Mucosa of descending colon (tissue), 3 donors: ENCODE measurements around the gene MRLN. TPM values are rescaled to one million over a fixed set of nuclear protein-coding genes. Genes with fewer than 3 reads are reported as not detected.
"Not testable (repeated sequence)": the region's sequence is repeated elsewhere in the genome, so short reads cannot be mapped to it uniquely, and the experiment has no call there.

Experiments
- ATAC-seq: fragments of 200-7000 bp; cut with Tn5 transposase; one replicate; pipeline ENCODE4 v1.9.1; 2020; ENCODE audit warnings: mild to moderate bottlenecking, moderate library complexity
- DNase-seq, 3 donors: peaks; one replicate each; pipeline ENCODE4 v3.0.0-alpha.2; 2020
- H3K36me3 ChIP-seq: fragments of 200-600 bp; one replicate; pipeline ENCODE4 v1.8.0; 2021; ENCODE audit warnings: low read depth, mild to moderate bottlenecking
- H3K4me1 ChIP-seq: fragments of 200-600 bp; one replicate; pipeline ENCODE4 v1.8.0; 2021; ENCODE audit warnings: low read depth, mild to moderate bottlenecking
- H3K4me3 ChIP-seq: fragments of 200-600 bp; one replicate; pipeline ENCODE4 v1.8.0; 2021; ENCODE audit warnings: mild to moderate bottlenecking
- H3K9me3 ChIP-seq: fragments of 200-600 bp; one replicate; pipeline ENCODE4 v1.8.0; 2021; ENCODE audit warnings: mild to moderate bottlenecking
- CTCF ChIP-seq: fragments of 200-600 bp; IDR thresholded peaks from one replicate; pipeline ENCODE4 v1.8.0; 2022; ENCODE audit warnings: antibody characterized with exemption, mild to moderate bottlenecking
- intact Hi-C, 2 donors: fragments of 100-400 bp; cut with DNase I in 1 of 2; cut with micrococcal nuclease in 1 of 2; formaldehyde crosslinking; loops; one replicate each; pipeline versions ENCODE4 v1.11.0 to v1.11.1; 2022; cut with DNase I, micrococcal nuclease
- total RNA-seq, 3 donors: library from RNA; stranded (reverse); fragmentation: NEBNext Ultra II Directional in 2 of 3; extraction: Animal tissue kit (Norgen Biotek cat#: 25700) in 2 of 3; gene quantifications; one replicate each; pipeline versions ENCODE4 v1.2.1 to v1.2.4, GENCODE V29; 2021 to 2023
- donor health status: DM: no; HTN: no; CAD: no; lungs with moderate emphysema.
- donor health status: DM: no; HTN: no; CAD: no.
- donor health status: DM: no; HTN: yes; CAD: no.

Gene MRLN
- total RNA-seq, 3 donors from 2014 or later, result not detected

GRCh38 chr10:59785476-59785875 lies 32.2 kb upstream of the MRLN start:
- H3K4me3 ChIP-seq, H3K4me1 ChIP-seq, ATAC-seq, DNase-seq, H3K9me3 ChIP-seq, intact Hi-C loops, H3K36me3 ChIP-seq: not testable (repeated sequence)

GRCh38 chr10:59781511-59781910 lies 28.3 kb upstream of the MRLN start:
- Histone ChIP-seq H3K36me3 (no peaks in the 10 kb centered on the region), H3K4me1 (no peaks in the 10 kb centered on the region), H3K9me3 (peaks cover 7% of the 10 kb centered on the region), H3K4me3 (no peak overlapping the region)
- DNase-seq, result no peak
- ATAC-seq, result no peak
- intact Hi-C loops, result no loop called here
- no peak for TF ChIP-seq CTCF

DNA sequence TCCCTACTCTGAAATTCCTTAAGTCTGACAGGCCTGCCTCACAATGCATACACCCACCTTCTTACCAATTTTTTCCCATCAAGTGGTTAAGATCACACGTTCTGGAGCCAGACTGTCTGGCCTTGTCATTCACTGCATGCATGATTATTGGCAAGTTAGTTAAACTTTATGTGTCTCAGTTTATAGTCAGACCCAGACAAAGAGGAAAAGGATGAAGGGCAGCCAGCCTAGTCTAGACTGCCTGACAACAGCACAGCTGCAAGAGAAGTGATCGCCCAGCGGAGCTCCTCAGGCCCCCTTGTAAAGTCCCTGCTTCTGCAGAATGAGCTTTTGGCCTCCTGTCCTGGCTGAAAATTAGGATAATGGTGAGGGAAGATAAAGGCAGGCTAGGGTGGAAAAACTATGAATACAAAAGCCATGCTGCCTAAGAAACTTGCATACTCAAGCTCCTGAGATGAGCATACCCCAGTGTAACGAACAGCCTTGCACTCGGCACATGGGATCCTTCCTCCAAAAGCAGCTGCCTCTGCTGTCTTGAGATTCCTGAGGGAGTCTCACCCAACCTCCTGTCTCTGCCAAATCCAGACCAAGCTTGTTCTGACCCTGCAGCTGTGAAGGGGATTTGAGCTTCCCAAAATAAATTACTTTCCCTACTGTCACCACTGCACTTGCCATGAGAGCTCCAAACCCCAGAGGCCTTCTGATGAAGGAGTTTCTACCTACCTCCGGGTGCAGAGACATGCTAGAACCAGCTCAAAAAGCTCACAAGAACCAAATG lies 26.7 kb upstream of the MRLN start:
- no peak for DNase-seq
- no peaks in the 10 kb centered on the region for H3K4me1 ChIP-seq
- no peak for TF ChIP-seq CTCF
- intact Hi-C loops, result no loop called here
- H3K4me3 ChIP-seq, result no peak overlapping the region
- H3K9me3 ChIP-seq, result peaks cover 7% of the 10 kb centered on the region
- no peak for ATAC-seq
- no peaks in the 10 kb centered on the region for H3K36me3 ChIP-seq

DNA sequence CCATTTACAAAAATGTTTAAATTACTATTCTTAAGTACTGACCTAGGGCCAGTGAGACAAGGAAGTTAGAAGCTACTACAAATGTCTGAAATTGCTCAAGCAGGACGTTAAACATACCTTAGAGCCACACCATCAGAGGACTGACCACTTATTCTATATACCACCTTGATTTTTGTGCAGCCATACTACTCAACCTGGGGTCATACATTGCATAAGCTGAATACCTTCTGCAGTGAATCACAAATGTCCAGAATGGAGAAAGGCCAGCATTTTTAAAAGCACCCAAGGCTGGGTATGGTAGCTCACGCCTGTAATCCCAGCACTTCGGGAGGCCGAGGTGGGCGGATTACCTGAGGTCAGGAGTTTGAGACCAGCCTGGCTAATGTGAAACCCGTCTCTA lies 21.2 kb upstream of the MRLN start:
- TF ChIP-seq CTCF, result no peak
- H3K9me3 ChIP-seq, result peaks cover 7% of the 10 kb centered on the region
- intact Hi-C loops, result no loop called here
- no peak for ATAC-seq
- no peak overlapping the region for H3K4me3 ChIP-seq
- H3K36me3 ChIP-seq, result no peaks in the 10 kb centered on the region
- peaks cover 5% of the 10 kb centered on the region for H3K4me1 ChIP-seq
- DNase-seq, result no peak

- no peak for DNase-seq
- peaks cover 7% of the 10 kb centered on the region for H3K9me3 ChIP-seq
- H3K36me3 ChIP-seq, result no peaks in the 10 kb centered on the region
- peak; percentile 78 for ATAC-seq
- no peak for TF ChIP-seq CTCF
- no peak overlapping the region for H3K4me3 ChIP-seq
- H3K4me1 ChIP-seq, result peaks cover 5% of the 10 kb centered on the region
- intact Hi-C loops, result no loop called here
Observed at GRCh38 chr10:59773088-59773487, 19.8 kb upstream of the MRLN start.

GRCh38 chr10:59771162-59771807 lies 18.0 kb upstream of the MRLN start:
- no peak for TF ChIP-seq CTCF
- DNase-seq (peak in 2 of 3 donors; percentile 55 to 78), ATAC-seq (peak; percentile 93)
- intact Hi-C loops, result no loop called here
- H3K4me3 ChIP-seq, result no peak overlapping the region
- no peaks in the 10 kb centered on the region for H3K9me3 ChIP-seq
- H3K36me3 ChIP-seq, result no peaks in the 10 kb centered on the region
- H3K4me1 ChIP-seq, result peaks cover 5% of the 10 kb centered on the region
